Measurements from ENCODE around the gene HOMEZ.
"Not testable (repeated sequence)": the region's sequence is repeated elsewhere in the genome, so short reads cannot be mapped to it uniquely, and the experiment has no call there.

Gene HOMEZ, protein sequence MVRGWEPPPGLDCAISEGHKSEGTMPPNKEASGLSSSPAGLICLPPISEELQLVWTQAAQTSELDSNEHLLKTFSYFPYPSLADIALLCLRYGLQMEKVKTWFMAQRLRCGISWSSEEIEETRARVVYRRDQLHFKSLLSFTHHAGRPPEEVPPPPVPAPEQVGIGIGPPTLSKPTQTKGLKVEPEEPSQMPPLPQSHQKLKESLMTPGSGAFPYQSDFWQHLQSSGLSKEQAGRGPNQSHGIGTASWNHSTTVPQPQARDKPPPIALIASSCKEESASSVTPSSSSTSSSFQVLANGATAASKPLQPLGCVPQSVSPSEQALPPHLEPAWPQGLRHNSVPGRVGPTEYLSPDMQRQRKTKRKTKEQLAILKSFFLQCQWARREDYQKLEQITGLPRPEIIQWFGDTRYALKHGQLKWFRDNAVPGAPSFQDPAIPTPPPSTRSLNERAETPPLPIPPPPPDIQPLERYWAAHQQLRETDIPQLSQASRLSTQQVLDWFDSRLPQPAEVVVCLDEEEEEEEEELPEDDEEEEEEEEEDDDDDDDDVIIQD

DNA sequence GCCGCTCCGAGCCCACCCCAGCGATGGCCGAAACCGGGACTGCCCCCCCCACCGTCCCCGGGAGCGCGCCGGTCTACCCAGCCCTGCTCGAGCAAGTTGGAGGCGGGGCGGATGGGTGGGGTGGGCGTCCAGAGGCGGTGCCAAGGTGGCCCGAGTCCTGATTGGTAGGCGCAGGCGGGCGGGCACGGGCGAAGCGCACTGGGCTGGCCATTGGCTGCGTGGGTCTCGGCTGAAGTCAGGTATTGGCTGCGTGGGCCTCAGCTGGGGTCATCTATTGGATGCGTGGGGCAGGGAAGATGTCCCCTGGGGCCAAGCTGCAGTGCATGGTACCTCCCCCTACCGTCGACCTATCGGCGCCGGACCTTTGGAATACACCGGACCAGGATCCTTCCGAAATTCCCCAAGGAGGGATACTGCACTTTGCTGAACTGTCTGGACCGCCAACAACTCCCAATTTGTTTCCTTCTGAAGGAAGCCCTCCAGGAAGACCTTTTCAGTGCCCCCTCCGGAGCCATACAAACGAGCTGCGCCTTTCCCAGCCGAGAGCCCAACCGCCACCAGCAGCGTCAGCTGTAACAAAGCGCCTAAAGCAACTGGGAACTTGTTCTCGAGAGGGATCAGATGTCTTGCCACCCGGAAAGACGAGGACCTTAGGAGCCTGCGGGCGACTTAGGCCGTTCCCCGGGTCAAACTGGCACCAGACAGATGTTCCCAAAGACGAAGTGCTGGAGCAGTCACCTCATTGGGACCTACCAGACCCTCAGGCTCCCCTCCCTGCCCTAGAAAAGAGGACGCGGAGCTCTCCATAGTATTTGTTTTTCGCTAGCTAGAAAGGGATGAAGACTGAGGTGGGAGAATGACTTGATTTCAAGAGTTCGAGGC lies at the start of gene HOMEZ:
Gene HOMEZ, minus strand, starts transcription at position 113 of the 882 bp plus-strand sequence. CDS start 180 bp downstream, outside the sequence.
- peak within 1 kb of the TSS; percentile 93 for H3K4me3 Mint-ChIP-seq
- H3K27me3 Mint-ChIP-seq = no peaks in the 10 kb centered on the region
- peaks cover 30% of the 10 kb centered on the region for H3K4me1 Mint-ChIP-seq (ENCODE audit: low read depth)
- peaks cover 2% of the 10 kb centered on the region for H3K36me3 Mint-ChIP-seq
- H3K9me3 Mint-ChIP-seq (ENCODE audit: low read depth) = no peaks in the 10 kb centered on the region
- H3K27ac Mint-ChIP-seq = peak within 1 kb of the TSS; percentile 95

DNA sequence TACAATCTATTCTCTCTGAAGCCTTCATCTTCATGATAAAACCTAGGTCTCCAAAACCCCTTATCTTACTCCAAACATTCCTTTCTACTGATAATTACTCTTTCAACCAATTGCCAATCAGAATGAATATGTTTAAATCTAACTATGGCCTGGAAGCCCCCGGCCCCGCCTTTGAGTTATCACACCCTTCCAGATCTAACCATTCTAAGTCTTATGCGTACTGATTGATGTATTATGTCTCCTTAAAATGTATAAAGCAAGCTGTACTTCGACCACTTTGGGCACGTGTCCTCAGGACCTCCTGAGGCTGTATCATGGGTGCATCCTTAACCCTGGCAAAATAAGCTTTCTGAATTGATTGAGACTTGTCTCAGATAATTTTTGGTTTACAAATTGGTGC lies 49.7 kb upstream of the HOMEZ start:
- no peak overlapping the region for H3K4me3 Mint-ChIP-seq
- no peaks in the 10 kb centered on the region for H3K4me1 Mint-ChIP-seq (ENCODE audit: low read depth)
- no peak overlapping the region for H3K27ac Mint-ChIP-seq
- H3K9me3 Mint-ChIP-seq (ENCODE audit: low read depth) = no peaks in the 10 kb centered on the region
- H3K27me3 Mint-ChIP-seq = peaks cover 5% of the 10 kb centered on the region
- H3K36me3 Mint-ChIP-seq = no peaks in the 10 kb centered on the region

DNA sequence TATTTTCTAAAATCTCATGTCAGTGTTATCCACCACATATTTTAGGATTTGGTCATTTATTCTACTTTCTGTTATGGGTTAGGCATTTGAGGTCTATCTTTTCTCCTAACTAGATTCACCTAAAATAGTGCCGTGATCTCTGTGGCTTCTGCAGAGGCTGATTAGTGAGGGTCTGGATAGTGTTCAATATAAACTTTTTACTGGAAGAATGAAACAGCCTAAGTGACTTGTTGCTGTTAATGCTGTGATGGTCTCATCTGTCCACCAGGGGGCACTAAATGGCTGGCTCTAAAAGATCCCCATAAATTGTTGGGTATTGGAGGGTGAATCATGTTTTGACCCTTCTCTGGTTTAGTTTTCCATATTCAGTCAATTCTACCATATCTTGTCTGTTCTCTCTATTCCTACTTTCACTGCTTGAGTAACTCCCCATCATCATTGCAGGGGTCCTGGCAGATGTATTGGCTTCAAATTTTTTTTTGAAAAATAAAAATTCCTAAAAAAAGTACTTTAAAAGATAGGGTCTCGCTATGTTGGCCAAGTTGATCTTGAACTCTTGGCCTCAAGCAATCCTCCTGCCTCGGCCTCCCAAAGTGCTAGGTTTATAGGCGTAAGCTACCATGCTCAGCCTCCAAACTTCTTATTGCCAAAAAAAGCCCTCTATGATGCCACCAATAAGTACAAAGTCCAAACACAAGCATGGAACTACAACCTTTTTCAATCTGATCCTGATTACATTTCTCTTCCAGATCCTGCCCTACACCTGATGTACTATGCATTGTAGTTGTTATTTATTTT lies 42.2 kb upstream of the HOMEZ start:
- H3K27ac Mint-ChIP-seq = no peak overlapping the region
- peaks cover 8% of the 10 kb centered on the region for H3K4me1 Mint-ChIP-seq (ENCODE audit: low read depth)
- H3K27me3 Mint-ChIP-seq = no peaks in the 10 kb centered on the region
- H3K9me3 Mint-ChIP-seq (ENCODE audit: low read depth) = no peaks in the 10 kb centered on the region
- peaks cover 5% of the 10 kb centered on the region for H3K36me3 Mint-ChIP-seq
- no peak overlapping the region for H3K4me3 Mint-ChIP-seq

DNA sequence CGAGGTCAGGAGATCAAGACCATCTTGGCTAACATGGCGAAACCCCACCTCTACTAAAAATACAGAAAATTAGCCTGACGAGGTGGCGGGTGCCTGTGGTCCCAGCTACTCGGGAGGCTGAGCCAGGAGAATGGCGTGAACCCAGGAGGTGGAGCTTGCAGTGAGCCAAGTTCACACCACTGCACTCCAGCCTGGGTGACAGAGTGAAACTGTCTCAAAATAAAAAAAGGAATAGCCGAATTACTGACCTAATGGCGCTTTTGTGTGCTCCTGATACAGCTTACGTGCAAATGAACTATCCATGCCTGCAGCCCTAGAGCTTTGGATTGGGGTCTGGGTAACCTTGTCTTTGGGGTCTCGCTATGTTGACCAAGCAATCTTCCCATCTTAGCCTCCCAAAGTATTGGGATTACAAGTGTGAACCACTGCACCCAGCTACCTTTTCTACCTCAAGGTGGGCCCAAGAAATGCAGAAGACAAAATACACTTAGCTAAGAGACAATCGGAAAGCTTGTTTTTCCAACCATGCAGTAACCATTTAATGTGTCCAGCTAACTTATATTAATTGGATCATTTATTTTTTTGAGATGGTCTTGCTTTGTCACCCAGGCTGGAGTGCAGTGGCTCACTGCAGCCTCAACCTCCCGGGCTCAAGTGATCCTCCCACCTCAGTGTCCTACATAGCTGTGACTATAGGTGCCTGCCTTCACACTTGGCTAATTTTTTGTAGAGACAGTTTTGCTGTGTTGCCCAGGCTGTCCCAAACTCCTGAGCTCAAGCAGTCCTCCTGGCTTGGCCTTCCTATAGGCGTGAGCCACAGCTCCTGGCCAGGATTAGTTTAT lies 40.8 kb upstream of the HOMEZ start:
- H3K9me3 Mint-ChIP-seq (ENCODE audit: low read depth) = no peaks in the 10 kb centered on the region
- peaks cover 14% of the 10 kb centered on the region for H3K36me3 Mint-ChIP-seq
- no peak overlapping the region for H3K4me3 Mint-ChIP-seq
- H3K27ac Mint-ChIP-seq = peak overlapping the region; percentile 58
- peaks cover 18% of the 10 kb centered on the region for H3K4me1 Mint-ChIP-seq (ENCODE audit: low read depth)
- H3K27me3 Mint-ChIP-seq = no peaks in the 10 kb centered on the region

DNA sequence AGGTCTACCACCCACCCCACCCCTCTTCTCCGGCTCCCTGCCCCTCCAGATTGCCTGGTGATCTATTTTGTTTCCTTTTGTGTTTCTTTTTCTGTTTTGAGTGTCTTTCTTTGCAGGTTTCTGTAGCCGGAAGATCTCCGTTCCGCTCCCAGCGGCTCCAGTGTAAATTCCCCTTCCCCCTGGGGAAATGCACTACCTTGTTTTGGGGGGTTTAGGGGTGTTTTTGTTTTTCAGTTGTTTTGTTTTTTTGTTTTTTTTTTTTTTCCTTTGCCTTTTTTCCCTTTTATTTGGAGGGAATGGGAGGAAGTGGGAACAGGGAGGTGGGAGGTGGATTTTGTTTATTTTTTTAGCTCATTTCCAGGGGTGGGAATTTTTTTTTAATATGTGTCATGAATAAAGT lies 39.8 kb upstream of the HOMEZ start:
- not testable (repeated sequence) for H3K4me3 Mint-ChIP-seq; H3K9me3 Mint-ChIP-seq (ENCODE audit: low read depth); H3K27me3 Mint-ChIP-seq; H3K27ac Mint-ChIP-seq
- Mint-ChIP-seq H3K36me3 (peaks cover 14% of the 10 kb centered on the region), H3K4me1 (ENCODE audit: low read depth) (peaks cover 18% of the 10 kb centered on the region)

DNA sequence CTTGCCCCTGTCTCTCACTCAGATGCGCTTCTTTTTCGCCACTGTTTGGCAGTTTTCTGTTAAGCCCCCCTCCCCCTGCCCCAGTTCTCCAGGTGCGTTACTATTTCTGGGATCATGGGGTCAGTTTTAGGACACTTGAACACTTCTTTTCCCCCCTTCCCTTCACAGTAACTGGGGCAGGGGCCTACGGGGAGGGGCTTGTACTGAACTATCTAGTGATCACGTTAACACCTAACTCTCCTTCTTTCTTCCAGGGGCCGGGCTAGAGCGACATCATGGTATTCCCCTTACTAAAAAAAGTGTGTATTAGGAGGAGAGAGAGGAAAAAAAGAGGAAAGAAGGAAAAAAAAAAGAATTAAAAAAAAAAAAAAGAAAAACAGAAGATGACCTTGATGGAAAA lies 39.1 kb upstream of the HOMEZ start:
- H3K9me3 Mint-ChIP-seq (ENCODE audit: low read depth) = no peaks in the 10 kb centered on the region
- no peak overlapping the region for H3K27ac Mint-ChIP-seq
- peaks cover 26% of the 10 kb centered on the region for H3K4me1 Mint-ChIP-seq (ENCODE audit: low read depth)
- H3K27me3 Mint-ChIP-seq = no peaks in the 10 kb centered on the region
- peaks cover 14% of the 10 kb centered on the region for H3K36me3 Mint-ChIP-seq
- H3K4me3 Mint-ChIP-seq = no peak overlapping the region

DNA sequence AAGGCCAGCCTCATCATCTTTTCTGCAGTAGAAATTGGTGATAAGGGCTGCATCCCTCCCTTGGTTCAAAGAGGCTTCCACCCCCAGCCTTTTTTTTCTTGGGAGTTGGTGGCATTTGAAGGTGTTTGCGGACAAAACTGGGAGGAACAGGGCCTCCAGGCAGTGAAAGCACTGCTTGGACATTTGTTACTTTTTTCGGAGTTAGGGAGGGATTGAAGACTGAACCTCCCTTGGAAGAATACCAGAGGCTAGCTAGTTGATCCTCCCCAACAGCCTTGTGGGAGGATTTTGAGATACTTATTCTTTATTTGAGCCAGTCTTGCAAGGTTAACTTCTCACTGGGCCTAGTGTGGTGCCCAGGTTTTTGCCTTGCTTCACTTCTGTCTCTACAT lies 38.5 kb upstream of the HOMEZ start:
- peaks cover 16% of the 10 kb centered on the region for H3K36me3 Mint-ChIP-seq

DNA sequence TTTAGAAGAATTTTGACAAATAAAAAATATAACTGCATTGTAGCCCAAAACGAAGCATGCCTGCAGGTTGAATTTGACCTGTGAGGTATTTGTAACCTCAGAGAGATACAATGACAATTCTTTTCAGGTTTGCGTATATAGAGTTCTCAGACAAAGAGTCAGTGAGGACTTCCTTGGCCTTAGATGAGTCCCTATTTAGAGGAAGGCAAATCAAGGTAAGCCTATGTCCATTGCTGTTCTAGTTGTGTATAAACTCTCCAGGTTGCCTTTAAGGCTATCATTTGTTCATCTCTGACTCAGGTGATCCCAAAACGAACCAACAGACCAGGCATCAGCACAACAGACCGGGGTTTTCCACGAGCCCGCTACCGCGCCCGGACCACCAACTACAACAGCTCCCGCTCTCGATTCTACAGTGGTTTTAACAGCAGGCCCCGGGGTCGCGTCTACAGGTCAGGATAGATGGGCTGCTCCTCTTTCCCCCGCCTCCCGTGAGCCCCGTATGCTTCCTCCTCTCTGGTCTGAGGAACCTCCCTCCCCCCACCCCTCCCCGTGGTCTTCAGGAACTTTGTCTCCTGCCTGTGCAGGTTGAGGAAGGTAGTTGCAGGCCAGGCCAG lies 38.0 kb upstream of the HOMEZ start:
- Mint-ChIP-seq H3K9me3 (ENCODE audit: low read depth) (no peaks in the 10 kb centered on the region), H3K4me3 (no peak overlapping the region)

More for the DNA sequence above, 38.5 kb upstream of the HOMEZ start:
- no peaks in the 10 kb centered on the region for H3K27me3 Mint-ChIP-seq
- H3K4me3 Mint-ChIP-seq = no peak overlapping the region
- no peaks in the 10 kb centered on the region for H3K9me3 Mint-ChIP-seq (ENCODE audit: low read depth)
- no peak overlapping the region for H3K27ac Mint-ChIP-seq
- H3K4me1 Mint-ChIP-seq (ENCODE audit: low read depth) = peaks cover 28% of the 10 kb centered on the region

DNA sequence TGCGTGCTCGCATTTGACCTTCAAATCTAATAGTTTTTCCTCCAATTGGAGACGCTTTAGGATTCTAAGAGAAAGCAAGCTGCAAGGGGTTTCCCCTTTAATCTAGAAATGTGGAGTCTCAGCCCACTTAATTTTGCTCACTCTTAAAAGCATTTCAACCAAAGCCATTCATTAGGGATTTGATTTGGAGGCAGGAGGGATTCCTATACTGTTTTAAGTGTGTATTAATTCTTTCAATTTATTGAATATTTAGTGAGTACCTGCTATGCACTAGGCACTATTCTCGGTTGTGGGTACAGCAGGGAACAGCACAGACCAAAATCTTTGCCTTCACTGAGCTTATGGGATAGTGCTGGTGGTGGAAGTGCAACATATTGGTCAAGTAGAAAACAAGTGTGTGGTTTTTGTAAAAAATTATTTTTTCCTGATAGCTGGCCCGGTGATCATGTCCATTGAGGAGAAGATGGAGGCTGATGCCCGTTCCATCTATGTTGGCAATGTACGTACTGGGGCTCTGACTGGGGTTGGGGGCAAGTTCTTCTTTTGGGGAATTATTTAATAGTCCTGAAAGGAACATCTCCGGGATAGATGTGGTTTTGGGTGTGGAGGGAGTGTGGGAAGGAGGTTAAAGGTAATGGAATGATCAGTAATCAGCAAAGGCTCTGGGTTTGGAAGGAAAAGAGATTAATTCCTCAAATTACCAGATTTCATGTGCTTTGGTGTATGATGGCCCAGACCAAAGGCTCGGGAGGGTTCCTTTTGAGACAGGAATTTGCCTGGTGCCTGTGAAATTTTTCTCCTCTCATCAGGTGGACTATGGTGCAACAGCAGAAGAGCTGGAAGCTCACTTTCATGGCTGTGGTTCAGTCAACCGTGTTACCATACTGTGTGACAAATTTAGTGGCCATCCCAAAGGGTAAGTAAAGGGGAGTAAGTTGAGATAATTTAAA lies 36.9 kb upstream of the HOMEZ start:
- peaks cover 16% of the 10 kb centered on the region for H3K36me3 Mint-ChIP-seq

More for the DNA sequence above, 38.0 kb upstream of the HOMEZ start:
- Mint-ChIP-seq H3K27me3 (no peaks in the 10 kb centered on the region), H3K36me3 (peaks cover 16% of the 10 kb centered on the region), H3K27ac (peak overlapping the region; percentile 28), H3K4me1 (ENCODE audit: low read depth) (peaks cover 28% of the 10 kb centered on the region)

DNA sequence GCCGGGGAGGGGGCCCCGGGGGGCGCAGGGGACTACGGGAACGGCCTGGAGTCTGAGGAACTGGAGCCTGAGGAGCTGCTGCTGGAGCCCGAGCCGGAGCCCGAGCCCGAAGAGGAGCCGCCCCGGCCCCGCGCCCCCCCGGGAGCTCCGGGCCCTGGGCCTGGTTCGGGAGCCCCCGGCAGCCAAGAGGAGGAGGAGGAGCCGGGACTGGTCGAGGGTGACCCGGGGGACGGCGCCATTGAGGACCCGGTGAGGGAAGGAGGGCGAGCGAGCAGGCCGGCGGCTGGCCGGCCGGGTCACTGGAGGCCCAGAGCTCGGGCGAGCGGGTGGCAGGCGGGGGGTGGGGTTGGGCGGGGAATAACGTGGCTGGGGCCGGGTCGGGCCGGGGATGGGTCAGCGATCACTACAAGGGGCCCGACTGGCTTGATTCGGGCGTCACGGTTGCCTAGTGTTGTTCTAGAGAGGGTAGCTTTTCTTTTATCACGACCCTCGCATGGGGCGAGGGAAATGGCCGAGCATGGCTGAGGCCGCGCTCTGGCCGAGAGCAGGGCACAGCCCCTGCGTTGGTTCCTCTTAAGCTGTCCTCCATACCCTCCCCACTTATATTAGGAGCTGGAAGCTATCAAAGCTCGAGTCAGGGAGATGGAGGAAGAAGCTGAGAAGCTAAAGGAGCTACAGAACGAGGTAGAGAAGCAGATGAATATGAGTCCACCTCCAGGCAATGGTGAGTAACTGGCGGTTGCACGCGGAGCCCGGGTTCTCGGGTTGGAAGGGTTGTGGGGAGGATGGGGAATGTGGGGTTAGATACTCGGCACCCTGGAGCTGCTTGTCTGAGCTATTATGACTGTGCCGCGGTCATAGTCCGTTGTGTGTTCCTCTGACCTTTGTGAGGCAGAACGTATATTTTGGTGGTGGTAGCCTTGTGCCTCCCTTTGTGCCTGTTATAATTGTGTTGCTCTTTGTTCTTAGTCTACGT lies 35.9 kb upstream of the HOMEZ start:
- Mint-ChIP-seq H3K36me3 (peaks cover 16% of the 10 kb centered on the region), H3K4me3 (peak overlapping the region; percentile 96), H3K27ac (peak overlapping the region; percentile 93), H3K9me3 (ENCODE audit: low read depth) (no peaks in the 10 kb centered on the region), H3K27me3 (no peaks in the 10 kb centered on the region), H3K4me1 (ENCODE audit: low read depth) (peaks cover 26% of the 10 kb centered on the region)

More for the DNA sequence above, 36.9 kb upstream of the HOMEZ start:
- Mint-ChIP-seq H3K4me1 (ENCODE audit: low read depth) (peaks cover 26% of the 10 kb centered on the region), H3K27ac (peak overlapping the region; percentile 93), H3K27me3 (no peaks in the 10 kb centered on the region), H3K9me3 (ENCODE audit: low read depth) (no peaks in the 10 kb centered on the region), H3K4me3 (peak overlapping the region; percentile 96)

DNA sequence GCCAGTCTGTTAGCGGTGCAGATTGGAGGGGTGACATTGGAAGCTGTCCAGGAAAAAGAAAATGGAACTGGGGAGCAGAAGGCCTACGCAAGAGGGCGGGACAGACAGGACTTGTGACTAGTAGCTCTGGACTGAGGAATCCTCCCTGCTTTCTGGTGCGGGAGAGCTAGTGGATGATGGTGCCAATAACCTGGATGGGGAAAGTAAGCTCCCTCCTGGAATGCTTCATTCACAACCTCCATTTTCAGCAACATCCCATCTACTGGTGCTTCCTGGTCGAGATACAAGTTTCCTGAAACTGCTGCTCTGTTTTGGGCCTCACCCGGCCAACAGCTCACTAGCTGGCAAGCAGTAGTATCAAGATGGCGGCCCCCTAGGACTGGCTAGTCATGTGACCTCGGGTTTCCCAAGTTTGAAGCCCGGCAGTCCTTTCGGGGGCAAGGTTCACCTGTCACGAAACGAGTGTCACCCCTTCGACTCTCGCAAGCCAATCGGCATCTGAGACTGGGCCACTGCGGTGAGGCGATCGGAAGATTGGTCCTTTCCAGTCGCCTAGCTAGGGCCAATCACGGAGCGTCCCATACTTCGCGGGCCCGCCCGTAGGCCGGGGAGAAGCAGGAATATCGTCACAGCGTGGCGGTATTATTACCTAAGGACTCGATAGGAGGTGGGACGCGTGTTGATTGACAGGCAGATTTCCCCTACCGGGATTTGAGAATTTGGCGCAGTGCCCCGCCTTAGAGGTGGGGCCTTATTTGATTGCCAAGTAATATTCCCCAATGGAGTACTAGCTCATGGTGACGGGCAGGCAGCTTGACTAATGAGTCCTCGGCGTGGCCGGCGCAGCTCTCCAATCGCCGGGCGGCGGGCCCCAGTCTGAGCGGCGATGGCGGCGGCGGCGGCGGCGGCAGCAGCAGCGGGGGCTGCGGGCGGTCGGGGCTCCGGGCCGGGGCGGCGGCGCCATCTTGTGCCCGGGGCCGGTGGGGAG lies 34.9 kb upstream of the HOMEZ start, which contains the start of gene PABPN1:
Gene PABPN1, plus strand, starts transcription at position 874 of the 988 bp plus-strand sequence. Its CDS starts 13 bp downstream, at position 887.
- H3K4me1 Mint-ChIP-seq (ENCODE audit: low read depth) = peaks cover 26% of the 10 kb centered on the region
- peak within 1 kb of the TSS; percentile 96 for H3K4me3 Mint-ChIP-seq
- peak within 1 kb of the TSS; percentile 97 for H3K27ac Mint-ChIP-seq
- peaks cover 16% of the 10 kb centered on the region for H3K36me3 Mint-ChIP-seq
- H3K9me3 Mint-ChIP-seq (ENCODE audit: low read depth) = no peaks in the 10 kb centered on the region
- no peaks in the 10 kb centered on the region for H3K27me3 Mint-ChIP-seq
